Osteoblast (primary cell): ENCODE data around the gene GRK3. TPM values are rescaled to one million over a fixed set of nuclear protein-coding genes. Genes with fewer than 3 reads are reported as not detected.

Experiments used
- DNase-seq: peaks from one replicate; pipeline ENCODE4 v3.0.0; 2011; ENCODE audit warnings: low spot score, mixed read lengths; ENCODE audit not compliant: insufficient read length; ENCODE audit errors: missing footprints
- H2AFZ ChIP-seq: 2 replicates; pipeline ENCODE4 v1.6.0; 2011; ENCODE audit warnings: mild to moderate bottlenecking, low read length
- H3K27ac ChIP-seq: 2 replicates; pipeline ENCODE4 v1.5.1; 2011; ENCODE audit warnings: mild to moderate bottlenecking, low read depth, low read length, moderate library complexity
- H3K27me3 ChIP-seq: 2 replicates; pipeline ENCODE4 v1.6.0; 2012; ENCODE audit warnings: mild to moderate bottlenecking, control low read depth, inconsistent platforms, low read length, moderate library complexity; ENCODE audit not compliant: insufficient read depth
- H3K36me3 ChIP-seq: 2 replicates; pipeline ENCODE4 v1.5.1; 2011; ENCODE audit warnings: mild to moderate bottlenecking, low read length, control low read depth, moderate library complexity; ENCODE audit not compliant: insufficient read depth
- H3K4me1 ChIP-seq: 2 replicates; pipeline ENCODE4 v1.5.1; 2011; ENCODE audit warnings: mild to moderate bottlenecking, low read length, control low read depth, moderate library complexity; ENCODE audit not compliant: insufficient read depth
- H3K4me2 ChIP-seq: 2 replicates; pipeline ENCODE4 v1.6.0; 2011; ENCODE audit warnings: mild to moderate bottlenecking, low read length; ENCODE audit not compliant: insufficient read depth
- H3K4me3 ChIP-seq: fragments of 200-600 bp; sonication (generic); 3 replicates; pipeline ENCODE4 v1.5.1; 2012; ENCODE audit warnings: mild to moderate bottlenecking, low read length, inconsistent platforms; ENCODE audit not compliant: insufficient read depth
- H3K79me2 ChIP-seq: 2 replicates; pipeline ENCODE4 v1.6.0; 2012; ENCODE audit warnings: mild to moderate bottlenecking, low read length, control low read depth, inconsistent platforms; ENCODE audit not compliant: insufficient read depth
- H3K9me3 ChIP-seq: 2 replicates; pipeline ENCODE4 v1.5.1; 2011; ENCODE audit warnings: low read depth, low read length, control low read depth
- H4K20me1 ChIP-seq: 2 replicates; pipeline ENCODE4 v1.6.0; 2012; ENCODE audit warnings: mild to moderate bottlenecking, low read length, control low read depth; ENCODE audit not compliant: insufficient read depth
- total RNA-seq: library from RNA; depleted of rRNA; stranded (reverse); fragments of >200 nt; gene quantifications from 2 replicates; pipeline ENCODE4 v1.2.3, GENCODE V29; 2012
- TF ChIP-seq, protein P1 (sequence below): IDR thresholded peaks from 2 replicates; pipeline ENCODE4 v1.5.1; 2011; ENCODE audit warnings: mild to moderate bottlenecking, low read depth, low read length, moderate library complexity; ENCODE audit errors: extremely low read depth

GRK3 gene
- total RNA-seq, 1 donor = 1.8 TPM

DNA sequence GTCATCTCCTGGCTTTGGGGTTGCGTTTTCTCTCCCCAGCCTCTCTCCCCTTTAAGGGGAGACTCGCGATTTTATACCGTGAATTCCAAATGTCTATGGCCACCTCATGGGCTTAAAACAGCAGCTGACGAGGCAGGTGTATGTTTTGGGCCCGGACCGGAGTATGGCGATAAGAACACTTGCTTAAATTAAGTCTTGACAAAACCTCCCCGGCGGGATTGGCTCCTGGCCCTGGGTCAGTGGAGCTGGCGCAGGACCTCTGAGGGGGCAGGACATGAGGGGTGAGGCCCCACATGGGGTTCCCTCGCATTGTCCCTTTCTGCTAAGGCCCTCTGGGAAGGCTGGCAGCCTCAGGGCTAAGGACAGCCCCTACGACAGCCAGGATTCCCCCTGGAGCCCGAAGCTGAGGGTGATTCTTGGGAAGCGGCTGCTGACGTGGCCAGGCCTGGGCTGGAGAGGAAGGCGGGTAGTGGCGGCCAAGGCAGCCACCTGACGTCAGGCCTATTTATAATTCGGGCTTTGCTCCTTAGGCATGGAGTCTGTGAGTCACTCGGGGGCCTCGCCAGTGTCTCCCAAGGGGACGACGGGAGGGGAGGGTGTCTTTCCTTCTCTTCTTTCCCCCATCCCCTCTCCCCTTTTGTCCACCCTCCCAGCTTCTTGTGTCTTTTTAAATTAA is 190.2 kb downstream of the GRK3 start:
- Histone ChIP-seq H3K27me3 (no peaks in the 10 kb centered on the region), H2AFZ (no peak overlapping the region), H3K9me3 (no peaks in the 10 kb centered on the region), H3K27ac (peak overlapping the region; percentile 90), H3K36me3 (no peaks in the 10 kb centered on the region), H3K79me2 (no peaks in the 10 kb centered on the region), H4K20me1 (no peaks in the 10 kb centered on the region), H3K4me1 (peaks cover 21% of the 10 kb centered on the region), H3K4me3 (peak overlapping the region; percentile 18), H3K4me2 (peak overlapping the region; percentile 36)
- TF ChIP-seq, protein P1, sequence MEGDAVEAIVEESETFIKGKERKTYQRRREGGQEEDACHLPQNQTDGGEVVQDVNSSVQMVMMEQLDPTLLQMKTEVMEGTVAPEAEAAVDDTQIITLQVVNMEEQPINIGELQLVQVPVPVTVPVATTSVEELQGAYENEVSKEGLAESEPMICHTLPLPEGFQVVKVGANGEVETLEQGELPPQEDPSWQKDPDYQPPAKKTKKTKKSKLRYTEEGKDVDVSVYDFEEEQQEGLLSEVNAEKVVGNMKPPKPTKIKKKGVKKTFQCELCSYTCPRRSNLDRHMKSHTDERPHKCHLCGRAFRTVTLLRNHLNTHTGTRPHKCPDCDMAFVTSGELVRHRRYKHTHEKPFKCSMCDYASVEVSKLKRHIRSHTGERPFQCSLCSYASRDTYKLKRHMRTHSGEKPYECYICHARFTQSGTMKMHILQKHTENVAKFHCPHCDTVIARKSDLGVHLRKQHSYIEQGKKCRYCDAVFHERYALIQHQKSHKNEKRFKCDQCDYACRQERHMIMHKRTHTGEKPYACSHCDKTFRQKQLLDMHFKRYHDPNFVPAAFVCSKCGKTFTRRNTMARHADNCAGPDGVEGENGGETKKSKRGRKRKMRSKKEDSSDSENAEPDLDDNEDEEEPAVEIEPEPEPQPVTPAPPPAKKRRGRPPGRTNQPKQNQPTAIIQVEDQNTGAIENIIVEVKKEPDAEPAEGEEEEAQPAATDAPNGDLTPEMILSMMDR = no peak
- peak; percentile 98 for DNase-seq

DNA sequence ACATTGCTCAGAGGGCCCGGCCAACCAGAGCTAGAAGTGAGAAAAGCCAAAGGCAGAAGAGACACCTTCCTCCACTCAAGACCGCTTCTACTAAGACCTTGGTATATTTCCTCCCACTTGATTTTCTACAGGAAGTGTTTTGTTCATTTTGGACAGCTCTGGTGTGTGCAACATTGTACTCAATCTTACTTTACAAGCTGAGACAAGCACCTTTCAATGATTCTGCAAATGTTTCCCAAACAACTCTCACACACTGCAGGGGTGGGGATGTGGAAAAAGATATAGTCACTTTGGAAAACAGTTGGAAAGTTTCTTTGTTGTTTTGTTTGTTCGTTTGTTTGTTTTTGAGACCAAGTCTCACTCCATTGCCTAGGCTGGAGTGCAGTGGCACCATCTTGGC is 193.2 kb downstream of the GRK3 start:
- Histone ChIP-seq H3K9me3 (no peaks in the 10 kb centered on the region), H3K79me2 (no peaks in the 10 kb centered on the region), H2AFZ (no peak overlapping the region), H3K4me1 (peaks cover 20% of the 10 kb centered on the region), H3K36me3 (no peaks in the 10 kb centered on the region), H3K4me3 (no peak overlapping the region), H3K4me2 (no peak overlapping the region), H3K27ac (peak overlapping the region; percentile 24), H3K27me3 (no peaks in the 10 kb centered on the region), H4K20me1 (no peaks in the 10 kb centered on the region)
- TF ChIP-seq, protein P1 = no peak
- DNase-seq = peak; percentile 17

DNA sequence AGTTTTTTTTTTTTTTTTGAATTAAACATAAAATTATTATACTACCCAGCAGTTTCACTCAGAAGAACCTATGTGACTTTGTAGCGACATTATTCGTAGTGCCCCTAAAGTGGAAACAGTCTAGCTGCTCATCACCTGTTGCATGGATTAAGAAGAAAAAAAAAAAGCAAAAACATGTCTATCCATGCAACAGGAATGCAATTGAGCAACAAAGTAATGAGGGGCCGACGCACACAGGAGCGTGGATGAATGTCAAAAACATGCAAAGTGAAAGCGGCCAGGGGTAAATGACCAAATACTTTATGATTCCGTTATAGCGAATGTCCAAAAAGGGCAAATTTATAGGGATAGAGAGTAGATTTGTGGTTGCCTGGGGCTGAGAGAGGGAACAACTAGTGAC is 193.8 kb downstream of the GRK3 start:
- H3K4me3 ChIP-seq = no peak overlapping the region
- H2AFZ ChIP-seq = no peak overlapping the region
- H3K36me3 ChIP-seq = no peaks in the 10 kb centered on the region
- H3K4me2 ChIP-seq = no peak overlapping the region
- H3K27ac ChIP-seq = no peak overlapping the region
- no peaks in the 10 kb centered on the region for H4K20me1 ChIP-seq
- no peaks in the 10 kb centered on the region for H3K9me3 ChIP-seq
- peak; percentile 54 for DNase-seq
- peaks cover 23% of the 10 kb centered on the region for H3K4me1 ChIP-seq
- H3K79me2 ChIP-seq = no peaks in the 10 kb centered on the region
- TF ChIP-seq, protein P1 = no peak
- no peaks in the 10 kb centered on the region for H3K27me3 ChIP-seq

DNA sequence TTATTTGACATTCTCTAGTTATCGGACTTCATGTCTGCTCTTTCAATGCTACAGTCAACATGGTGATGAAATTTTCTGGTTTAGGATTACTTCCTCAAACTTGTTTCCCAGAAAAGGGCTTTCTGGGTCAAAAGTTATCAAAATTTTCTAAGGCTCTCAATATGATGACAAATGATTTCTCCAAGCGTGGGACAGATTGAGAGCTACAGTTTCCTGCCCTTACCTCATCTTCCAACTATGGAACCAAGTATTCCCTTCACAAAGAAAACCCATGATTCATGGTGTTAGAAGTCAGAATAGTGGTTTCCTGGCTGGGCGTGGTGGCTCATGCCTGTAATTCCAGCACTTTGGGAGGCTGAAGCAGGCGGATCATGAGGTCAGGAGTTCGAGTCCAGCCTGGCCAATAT is 195.4 kb downstream of the GRK3 start:
- TF ChIP-seq, protein P1 = no peak
- peaks cover 24% of the 10 kb centered on the region for H3K4me1 ChIP-seq

More for the DNA sequence above, 195.4 kb downstream of the GRK3 start:
- DNase-seq = peak; percentile 96
- Histone ChIP-seq H3K79me2 (no peaks in the 10 kb centered on the region), H3K27ac (peak overlapping the region; percentile 91), H3K27me3 (no peaks in the 10 kb centered on the region), H3K36me3 (no peaks in the 10 kb centered on the region), H3K4me3 (peak overlapping the region; percentile 16), H2AFZ (no peak overlapping the region), H3K9me3 (no peaks in the 10 kb centered on the region), H4K20me1 (no peaks in the 10 kb centered on the region), H3K4me2 (peak overlapping the region; percentile 67)
